ENCODE measurements around the gene CDH10. TPM values are rescaled to one million over a fixed set of nuclear protein-coding genes. Genes with fewer than 3 reads are reported as not detected.

The CDH10 gene
- total RNA-seq, 1 experiment from 2014 or later: 0.31 TPM

GRCh38 chr5:24623031-24623430, 21.7 kb downstream of the CDH10 start:
- Histone ChIP-seq H3K4me2 (ENCODE audit: insufficient read depth, insufficient read length, low read length) (no peak overlapping the region), H3T11ph (ENCODE audit: low read length) (no peak overlapping the region), H2AFZ (ENCODE audit: low read length) (no peak overlapping the region), H2BK15ac (ENCODE audit: low read depth, low read length) (no peak overlapping the region), H3K27me3 (ENCODE audit: insufficient read depth, low read length) (no peaks in the 10 kb centered on the region), H4K91ac (ENCODE audit: insufficient read length, low read depth, low read length) (no peak overlapping the region), H2BK12ac (ENCODE audit: insufficient read length, low read depth, low read length) (no peak overlapping the region), H3K79me2 (ENCODE audit: insufficient read depth, low read length) (no peaks in the 10 kb centered on the region), H2BK20ac (ENCODE audit: low read depth, low read length, poor library complexity, severe bottlenecking) (no peak overlapping the region), H3K9me3 (ENCODE audit: control insufficient read depth, low read depth, low read length) (no peaks in the 10 kb centered on the region), H4K5ac (ENCODE audit: insufficient read length, low read depth, low read length) (no peak overlapping the region), H3K56ac (ENCODE audit: insufficient read length, low read depth, low read length) (no peak overlapping the region), H2BK5ac (ENCODE audit: insufficient read length, low read length) (no peak overlapping the region), H3K4ac (ENCODE audit: low read depth, low read length) (no peak overlapping the region), H2BK120ac (ENCODE audit: low read depth, low read length, poor library complexity, severe bottlenecking) (no peak overlapping the region), H4K8ac (replicated peaks; ENCODE audit: insufficient read length, low read depth, low read length) (no peak overlapping the region), H3K4me1 (ENCODE audit: insufficient read depth, low read length) (peaks cover 4% of the 10 kb centered on the region; the same call in 1 of the 2 replicates), H3K79me1 (ENCODE audit: insufficient read depth, low read depth, low read length, poor library complexity, severe bottlenecking) (no peaks in the 10 kb centered on the region), H3K23me2 (ENCODE audit: insufficient read length, low read depth, low read length, poor library complexity, severe bottlenecking) (no peaks in the 10 kb centered on the region), H3K18ac (ENCODE audit: insufficient read length, low read depth, low read length) (no peak overlapping the region), H3K23ac (ENCODE audit: insufficient read length, low read depth, low read length) (no peak overlapping the region), H3K14ac (ENCODE audit: insufficient read depth, low read length) (no peak overlapping the region), H4K20me1 (ENCODE audit: control insufficient read depth, insufficient read depth, insufficient read length) (no peaks in the 10 kb centered on the region), H2AK5ac (ENCODE audit: insufficient read length, low read length) (no peak overlapping the region), H3K9ac (ENCODE audit: extremely low read depth, insufficient read length, low read length) (peak overlapping the region; percentile 37), H3K27ac (ENCODE audit: insufficient read length, low read depth, low read length) (no peak overlapping the region)
- no peaks in the 10 kb centered on the region for H3K27me3 Mint-ChIP-seq (ENCODE audit: low read depth)
- TF ChIP-seq, protein P1, sequence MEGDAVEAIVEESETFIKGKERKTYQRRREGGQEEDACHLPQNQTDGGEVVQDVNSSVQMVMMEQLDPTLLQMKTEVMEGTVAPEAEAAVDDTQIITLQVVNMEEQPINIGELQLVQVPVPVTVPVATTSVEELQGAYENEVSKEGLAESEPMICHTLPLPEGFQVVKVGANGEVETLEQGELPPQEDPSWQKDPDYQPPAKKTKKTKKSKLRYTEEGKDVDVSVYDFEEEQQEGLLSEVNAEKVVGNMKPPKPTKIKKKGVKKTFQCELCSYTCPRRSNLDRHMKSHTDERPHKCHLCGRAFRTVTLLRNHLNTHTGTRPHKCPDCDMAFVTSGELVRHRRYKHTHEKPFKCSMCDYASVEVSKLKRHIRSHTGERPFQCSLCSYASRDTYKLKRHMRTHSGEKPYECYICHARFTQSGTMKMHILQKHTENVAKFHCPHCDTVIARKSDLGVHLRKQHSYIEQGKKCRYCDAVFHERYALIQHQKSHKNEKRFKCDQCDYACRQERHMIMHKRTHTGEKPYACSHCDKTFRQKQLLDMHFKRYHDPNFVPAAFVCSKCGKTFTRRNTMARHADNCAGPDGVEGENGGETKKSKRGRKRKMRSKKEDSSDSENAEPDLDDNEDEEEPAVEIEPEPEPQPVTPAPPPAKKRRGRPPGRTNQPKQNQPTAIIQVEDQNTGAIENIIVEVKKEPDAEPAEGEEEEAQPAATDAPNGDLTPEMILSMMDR (conservative IDR thresholded peaks at IDR 0.05): no peak
- no peak for DNase-seq
- no CpG with 5 or more reads among the region's 5 CpGs for WGBS (ENCODE audit: extremely low coverage, insufficient read length, low lambda C conversion rate)
- no peaks in the 10 kb centered on the region for H3K36me3 Mint-ChIP-seq (ENCODE audit: insufficient read depth in 1 of 3, low read depth in 3 of 3)
- H3K4me1 Mint-ChIP-seq: peaks cover 5 to 14% of the 10 kb centered on the region in 2 experiments; a peak in 3 of 4 replicates
- H3K4me3 Mint-ChIP-seq: no peak overlapping the region
- H3K9me3 Mint-ChIP-seq: no peaks in the 10 kb centered on the region
- peak overlapping the region in 1 of 3 experiments; percentile 77; a peak in 2 of 7 replicates for H3K27ac Mint-ChIP-seq

All from H9 (cell line).